Activated T-cell treated with anti-CD3 and anti-CD28 coated beads for 24 hours (primary cell): ENCODE results near the gene FLII.

ENCODE experiments used
- DNase-seq: peaks from one replicate; pipeline ENCODE4 v3.0.0-alpha.2; 2020; ENCODE audit warnings: low read depth

The FLII gene

GRCh38 chr17:18260332-18261145 is 2.0 kb upstream of the FLII start, which contains the start of gene MIEF2:
MIEF2 (plus strand) TSS chr17:18260662; CDS start chr17:18262721, 2,059 bp downstream.
- DNase-seq: peak; percentile 87

GRCh38 chr17:18259621-18260331 is 1.2 kb upstream of the FLII start:
- DNase-seq: peak; percentile 4

GRCh38 chr17:18257982-18258355 is 569 bp downstream of the FLII start:
- peak; percentile 11 for DNase-seq

GRCh38 chr17:18257268-18257981 is 1.1 kb downstream of the FLII start:
- DNase-seq: no peak

DNA sequence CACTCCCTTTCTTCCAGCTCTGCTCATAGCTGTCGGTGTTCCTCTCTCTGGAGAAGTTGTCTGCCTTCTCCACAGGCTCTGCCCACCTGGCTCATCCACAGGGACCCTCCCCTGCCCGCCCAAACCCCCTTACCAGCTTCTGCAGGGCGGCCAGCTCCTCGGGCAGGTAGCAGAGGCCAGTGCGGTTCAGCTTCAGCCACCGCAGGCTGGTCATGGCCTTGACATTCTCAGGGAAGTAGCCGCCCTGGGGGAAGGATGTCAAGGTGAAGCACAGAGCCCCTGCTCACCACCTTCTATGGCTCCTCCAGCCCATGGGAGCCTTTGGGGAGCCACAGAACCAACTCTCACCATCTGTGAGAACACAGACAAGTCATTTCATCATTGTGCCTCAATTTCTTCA is 1.8 kb downstream of the FLII start:
- DNase-seq: no peak

GRCh38 chr17:18256351-18256750 is 2.2 kb downstream of the FLII start:
- DNase-seq: no peak

DNA sequence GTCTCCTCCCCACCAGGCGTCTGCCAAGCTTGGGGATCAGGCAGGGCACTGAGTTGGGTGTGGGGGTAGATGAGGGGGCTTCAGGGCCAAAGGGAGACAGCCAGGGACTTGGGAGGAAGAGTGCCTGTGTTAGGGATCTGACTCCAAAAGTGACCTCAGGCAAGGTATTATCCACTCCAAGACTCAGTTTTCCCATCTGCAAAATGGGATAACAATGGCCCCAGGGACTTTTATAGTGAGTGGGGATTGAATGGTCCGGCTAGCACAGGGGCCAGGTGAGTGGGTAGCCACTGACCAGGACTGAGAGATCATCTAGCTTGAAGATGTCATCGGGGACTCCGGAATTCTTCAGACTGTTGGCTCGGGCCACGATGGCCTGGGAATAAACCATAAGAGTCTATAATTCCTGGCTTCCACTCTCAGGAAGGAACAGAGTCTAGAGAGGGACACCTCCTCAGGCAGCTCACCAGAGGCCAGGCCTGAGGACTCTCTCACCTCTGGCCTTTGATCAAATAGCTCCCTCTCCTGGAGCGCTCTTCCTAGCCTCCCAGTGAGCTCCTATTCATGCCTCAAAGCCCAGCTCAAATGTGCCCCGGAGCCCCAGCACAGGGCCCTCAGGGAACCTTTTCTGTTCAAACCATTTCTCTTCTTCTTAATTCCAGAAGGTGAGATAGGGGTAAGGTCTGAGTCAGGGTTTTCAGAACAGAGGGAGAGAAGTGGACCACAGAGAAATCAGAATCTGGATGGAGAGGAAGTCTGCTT is 3.5 kb downstream of the FLII start:
- no peak for DNase-seq

- no peak for DNase-seq
Measured at GRCh38 chr17:18253947-18254821, 4.4 kb downstream of the FLII start.

DNA sequence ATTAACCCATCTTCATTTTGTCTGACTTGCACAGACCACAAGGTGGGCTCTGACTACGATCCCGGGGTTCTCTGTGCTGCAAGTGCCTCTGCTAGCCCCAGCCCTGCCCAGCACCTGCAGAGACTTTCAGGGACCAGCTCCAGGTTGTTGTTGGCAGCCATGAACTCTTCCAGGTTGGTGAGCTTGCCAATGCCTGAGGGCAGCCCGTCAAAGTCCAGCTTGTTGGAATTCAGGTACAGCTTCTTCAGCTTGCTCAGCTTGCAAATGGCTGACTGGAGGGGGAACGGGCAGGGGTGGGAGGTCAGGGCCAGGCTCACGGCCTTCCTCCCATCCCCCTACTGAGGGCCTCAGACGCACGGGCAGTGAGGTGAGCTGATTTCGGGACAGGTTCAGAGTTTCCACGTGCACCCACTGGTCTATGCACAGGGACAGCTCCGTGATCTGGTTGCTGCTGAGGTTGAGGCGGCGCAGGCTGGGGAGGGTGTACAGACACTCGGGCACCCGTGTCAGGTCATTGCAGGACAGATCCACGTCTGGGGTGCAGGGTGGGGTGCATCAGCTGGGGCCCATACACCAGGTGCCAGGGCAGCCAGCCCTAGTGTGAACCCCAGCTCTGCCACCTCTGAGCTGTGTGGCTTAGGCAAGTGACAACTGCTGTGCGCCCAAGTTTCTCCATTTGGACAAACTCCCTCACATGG is 5.2 kb downstream of the FLII start:
- no peak for DNase-seq

DNA sequence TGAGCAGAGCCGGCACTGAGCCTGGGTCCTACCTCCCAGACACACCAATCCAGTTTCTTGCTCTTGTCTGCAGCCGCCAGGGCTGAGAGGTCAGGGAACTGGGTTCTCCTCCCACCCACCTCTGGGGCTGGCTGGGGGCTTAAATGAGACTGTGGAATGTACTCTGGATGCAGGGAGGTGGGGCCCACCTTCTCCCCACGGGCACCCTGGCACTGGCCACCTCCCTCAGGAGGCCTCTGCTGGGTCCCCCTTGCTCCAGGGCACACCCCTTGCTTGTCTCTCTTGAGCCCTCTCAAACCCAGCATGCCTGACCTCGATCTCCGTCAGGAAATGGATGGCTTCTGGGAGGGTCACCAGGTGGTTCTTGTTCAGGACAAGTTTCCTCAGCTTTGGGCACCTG is 6.4 kb downstream of the FLII start:
- no peak for DNase-seq

DNA sequence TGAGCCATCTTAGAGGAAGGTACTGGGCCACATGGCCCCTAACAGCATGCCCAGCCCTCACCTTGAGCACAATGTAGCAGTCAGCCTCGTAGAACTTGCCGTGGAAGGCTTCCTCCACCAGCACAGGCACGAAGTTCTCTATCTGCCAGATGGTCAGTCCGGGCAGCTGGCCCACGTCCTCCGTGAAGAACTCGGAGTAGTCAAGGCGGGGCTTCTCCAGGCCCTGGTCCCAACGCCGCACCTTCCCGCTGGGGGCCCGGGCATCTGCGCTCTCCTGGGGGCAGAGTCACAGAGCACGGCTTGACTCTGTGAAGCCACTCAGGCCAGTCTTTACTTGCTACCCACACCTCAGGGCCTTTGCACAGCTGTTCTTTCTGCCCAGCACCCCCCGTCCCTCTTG is 7.3 kb downstream of the FLII start:
- no peak for DNase-seq

DNA sequence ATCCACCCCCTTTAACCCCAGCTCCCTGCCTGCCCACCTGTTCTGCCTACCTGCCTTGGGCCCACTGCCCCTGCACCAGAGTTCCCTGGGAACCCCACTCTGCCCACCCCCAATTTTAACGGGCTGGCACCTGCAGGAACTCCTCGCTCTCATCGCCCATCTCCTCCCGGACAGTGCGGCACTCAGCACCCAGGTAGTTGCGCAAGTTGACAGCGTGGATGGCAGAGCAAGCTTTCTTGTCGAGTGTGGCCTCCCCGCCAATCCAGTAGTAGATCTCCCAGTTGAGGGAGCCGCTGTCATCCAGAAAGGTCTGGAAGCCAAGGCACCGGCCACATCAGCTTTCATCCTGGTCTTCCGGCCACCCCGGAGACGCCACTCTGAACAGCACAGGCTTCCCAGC is 7.8 kb downstream of the FLII start:
- no peak for DNase-seq

- no peak for DNase-seq
Measured at GRCh38 chr17:18250259-18250658, 8.3 kb downstream of the FLII start.

DNA sequence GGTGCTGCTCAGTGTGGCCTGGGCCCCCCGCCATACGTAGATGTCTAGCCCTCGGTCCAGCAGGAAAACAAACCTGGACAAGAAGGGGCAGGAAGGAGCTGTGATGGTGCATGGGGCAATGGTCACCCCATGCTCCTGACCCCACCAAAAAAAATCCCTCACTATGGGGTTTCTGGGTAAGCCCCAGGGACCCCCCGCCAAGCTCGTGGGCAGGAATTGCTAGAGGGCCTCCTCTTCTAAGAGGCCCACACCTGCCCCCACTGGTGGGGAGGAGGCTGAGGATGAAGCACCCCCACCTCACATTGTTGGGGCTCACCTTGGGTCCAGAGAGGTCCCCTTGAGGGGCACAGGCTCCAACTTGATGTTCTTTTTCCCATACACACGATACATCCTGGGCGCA is 9.7 kb downstream of the FLII start:
- no peak for DNase-seq

DNA sequence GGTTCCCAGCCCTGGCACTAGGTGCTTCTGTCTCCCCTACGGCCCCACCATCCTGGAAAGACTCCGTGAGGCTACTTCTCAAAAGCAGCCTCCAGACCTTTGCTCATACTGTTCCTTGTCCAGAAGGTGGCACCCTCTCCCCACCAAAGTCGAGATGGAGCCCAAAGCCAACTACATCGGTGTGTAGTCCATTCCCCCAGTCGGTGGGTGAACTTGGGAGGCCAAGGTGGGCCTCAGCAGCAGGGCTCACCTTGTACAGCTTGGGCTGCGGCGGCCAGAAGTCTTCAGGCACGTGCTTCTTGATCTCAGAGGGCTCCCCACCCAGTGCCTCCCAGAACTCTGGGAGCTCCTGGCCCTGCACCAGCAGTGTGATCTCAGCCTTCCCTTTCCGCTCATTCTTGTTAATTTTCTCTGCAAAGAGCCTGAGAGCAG is 10.2 kb downstream of the FLII start:
- DNase-seq: peak; percentile 55

DNA sequence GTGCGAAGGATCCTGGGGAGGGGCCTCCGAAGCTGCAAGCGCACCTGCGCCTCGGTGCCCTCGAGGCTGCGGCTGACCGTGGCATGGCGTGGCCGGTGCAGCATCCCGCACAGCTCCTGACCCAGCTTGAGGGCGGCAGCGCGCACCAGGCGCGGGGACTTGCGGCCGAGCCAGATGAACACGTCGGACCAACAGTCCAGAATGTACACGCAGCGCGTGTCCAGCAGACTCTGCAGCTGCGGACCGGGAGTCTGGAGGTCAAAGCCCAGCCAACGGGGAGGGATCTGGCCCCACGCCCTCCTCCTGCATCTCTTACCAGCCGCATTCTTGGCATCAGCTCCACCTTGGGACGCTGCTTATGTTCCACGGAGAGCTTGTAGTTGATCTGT is 10.9 kb downstream of the FLII start:
- no peak for DNase-seq

DNA sequence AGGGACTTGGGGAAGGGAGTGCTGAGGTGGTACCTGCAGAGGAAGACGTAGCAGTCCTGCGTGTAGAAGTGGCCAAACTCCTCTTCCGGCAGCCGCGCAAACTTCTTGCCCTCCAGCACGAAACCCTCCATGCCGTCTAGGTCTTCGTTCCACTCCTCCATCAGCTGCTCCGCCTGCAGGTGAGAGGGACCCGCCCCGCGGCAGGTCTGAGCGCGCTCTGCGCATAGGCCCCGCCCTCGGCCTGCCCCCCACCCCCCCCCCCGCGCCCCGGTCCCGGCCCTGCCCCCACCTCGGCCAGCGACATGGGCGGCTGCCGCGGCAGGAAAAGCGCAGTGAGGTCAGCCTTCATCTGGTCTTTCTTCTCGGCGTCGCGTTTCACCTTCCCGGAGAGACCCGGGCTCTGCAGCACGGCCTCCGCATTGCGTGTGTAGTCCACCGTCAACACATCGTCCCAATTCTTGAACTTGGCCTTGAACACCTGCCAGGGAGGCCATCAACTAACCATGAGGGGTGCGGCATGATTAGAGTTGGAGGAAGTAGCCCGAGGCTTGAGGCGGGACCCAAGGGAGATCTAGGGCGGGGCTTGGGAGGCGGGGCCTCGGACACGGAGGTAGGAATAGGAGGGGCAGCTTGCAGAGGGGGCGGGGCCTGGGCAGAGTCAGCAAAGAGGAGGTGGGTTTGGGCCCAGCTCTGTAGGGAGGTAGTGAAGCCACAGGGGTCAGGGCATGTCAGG is 11.5 kb downstream of the FLII start:
- peak; percentile 18 for DNase-seq

GRCh38 chr17:18246109-18246725 is 12.3 kb downstream of the FLII start:
- no peak for DNase-seq

DNA sequence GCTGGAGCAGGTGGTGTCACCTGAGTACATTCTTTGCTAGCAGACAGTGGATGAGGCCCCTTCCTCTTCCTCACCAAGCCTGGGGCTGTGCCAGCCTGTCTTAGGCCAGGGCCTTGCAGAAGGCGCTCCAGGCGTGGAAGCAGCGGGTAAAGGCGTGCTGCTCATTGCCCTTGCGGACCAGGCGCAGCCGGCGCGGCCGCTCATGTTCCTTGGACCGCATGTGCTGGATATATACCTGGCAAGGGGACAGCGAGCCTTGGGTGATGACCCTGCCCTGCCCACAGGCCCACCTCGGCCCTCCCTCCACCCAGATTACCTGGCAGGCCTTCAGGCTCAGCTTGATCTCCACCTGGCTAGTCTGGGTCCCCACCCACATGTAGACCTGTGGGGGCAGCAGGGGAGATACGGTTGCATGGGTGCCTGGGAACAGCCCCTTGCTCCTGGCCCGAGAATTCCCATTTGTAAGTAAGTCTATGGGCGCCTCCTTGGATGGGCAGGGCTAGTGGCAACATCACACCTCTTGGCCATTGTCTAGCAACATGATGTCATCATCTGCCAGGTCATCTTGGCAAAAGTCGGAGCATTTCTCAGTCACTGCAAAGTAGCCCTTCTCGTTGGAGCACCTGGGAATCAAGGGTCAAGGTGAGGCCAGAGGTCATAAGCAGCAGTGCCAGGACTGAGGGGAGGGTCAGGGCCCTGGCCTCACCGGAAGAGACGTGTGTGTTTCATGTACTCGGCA is 13.3 kb downstream of the FLII start:
- DNase-seq: no peak
